NCI-H2081 treated with DMSO at 0.1 percent for 48 hours (cell line): ENCODE data around the gene OR6N2.

Experiments
- DNase-seq: peaks from one replicate; lab custom pipeline; 2025; lab: John Stamatoyannopoulos, UW

Gene OR6N2

DNA sequence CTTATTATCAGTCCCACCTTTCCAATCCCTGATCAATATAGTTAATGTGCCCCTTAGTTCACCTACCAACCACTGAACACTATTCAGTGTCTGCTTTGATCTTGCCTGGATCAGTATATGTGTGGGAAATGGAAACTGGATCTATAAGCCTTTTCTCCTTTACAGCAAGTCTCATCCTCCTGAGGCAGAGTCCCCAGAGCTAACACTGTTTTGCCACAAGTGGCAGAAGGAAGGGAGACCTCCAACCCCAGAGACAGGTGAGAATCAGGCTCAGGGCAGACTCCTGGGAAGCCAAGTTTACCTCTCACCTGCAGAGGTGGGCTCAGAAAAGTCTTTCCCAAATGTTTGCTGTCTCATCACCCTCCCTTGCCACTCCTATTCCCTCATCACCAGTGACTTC is at the start of gene OR6N2:
OR6N2 (minus strand) TSS at position 101 of the 400 bp plus-strand sequence. CDS start 3,569 bp downstream, outside the sequence.
- no peak for DNase-seq

GRCh38 chr1:158830074-158830677 is 49.2 kb upstream of the OR6N2 start:
- DNase-seq: no peak

DNA sequence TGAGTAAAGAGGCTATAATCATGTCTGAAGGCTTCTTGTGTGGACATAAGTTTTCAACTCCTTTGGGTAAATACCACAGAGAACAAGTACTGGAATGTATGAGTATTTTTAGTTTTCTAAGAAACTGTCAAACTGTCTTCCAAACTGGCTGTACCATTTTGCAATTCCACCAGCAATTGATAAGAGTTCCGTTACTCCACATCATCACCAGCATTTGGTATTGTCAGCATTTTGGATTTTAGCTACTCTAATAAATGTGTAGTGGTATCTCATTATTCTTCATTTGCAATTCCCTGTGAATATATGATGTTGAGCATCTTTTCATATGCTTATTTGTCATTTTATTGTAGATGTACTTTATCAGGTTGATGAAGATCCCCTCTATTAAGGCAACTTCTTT is 40.7 kb upstream of the OR6N2 start:
- no peak for DNase-seq

DNA sequence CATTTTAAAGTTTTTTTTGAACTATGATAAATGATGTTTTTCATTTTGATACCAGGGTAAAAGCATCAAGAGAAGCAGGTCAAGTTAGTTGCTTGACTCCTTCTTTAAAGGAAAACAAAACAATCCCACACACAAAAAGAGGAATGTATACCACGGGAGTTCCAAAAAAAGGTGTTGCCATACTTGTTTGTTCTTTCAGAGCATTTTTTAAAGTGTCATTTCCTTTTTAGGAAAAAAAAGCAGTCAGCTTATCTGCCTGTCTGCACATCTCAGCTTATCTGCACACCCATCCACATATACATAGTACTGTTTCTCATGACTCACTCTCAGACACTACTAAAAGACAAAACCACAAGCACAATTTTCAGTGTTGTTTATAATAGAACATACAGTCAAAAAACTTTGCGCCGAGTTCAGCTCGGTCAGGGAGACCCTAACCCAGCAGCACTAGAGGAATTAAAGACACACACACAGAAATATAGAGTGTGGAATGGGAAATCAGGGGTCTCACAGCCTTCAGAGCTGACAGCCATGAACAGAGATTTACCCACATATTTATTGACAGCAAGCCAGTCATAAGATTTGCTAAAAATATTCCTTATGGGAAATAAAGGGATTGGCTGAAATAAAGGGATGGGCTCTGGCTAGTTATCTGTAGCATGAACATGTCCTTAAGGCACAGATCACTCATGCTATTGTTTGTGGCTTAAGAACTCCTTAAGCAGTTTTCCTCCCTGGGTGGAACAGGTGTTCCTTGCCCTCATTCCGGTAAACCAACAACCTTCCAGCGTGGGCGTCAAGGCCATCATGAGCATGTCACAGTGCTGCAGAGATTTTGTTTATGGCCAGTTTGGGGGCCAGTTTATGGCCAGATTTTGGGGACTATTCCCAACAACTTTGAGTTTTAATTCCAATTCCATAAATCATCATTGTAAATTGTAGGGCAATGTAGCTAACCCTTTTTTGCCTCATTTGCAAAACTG is 38.7 kb upstream of the OR6N2 start:
- no peak for DNase-seq

GRCh38 chr1:158818975-158819431 is 38.0 kb upstream of the OR6N2 start:
- no peak for DNase-seq

GRCh38 chr1:158818560-158818959 is 37.6 kb upstream of the OR6N2 start:
- no peak for DNase-seq

DNA sequence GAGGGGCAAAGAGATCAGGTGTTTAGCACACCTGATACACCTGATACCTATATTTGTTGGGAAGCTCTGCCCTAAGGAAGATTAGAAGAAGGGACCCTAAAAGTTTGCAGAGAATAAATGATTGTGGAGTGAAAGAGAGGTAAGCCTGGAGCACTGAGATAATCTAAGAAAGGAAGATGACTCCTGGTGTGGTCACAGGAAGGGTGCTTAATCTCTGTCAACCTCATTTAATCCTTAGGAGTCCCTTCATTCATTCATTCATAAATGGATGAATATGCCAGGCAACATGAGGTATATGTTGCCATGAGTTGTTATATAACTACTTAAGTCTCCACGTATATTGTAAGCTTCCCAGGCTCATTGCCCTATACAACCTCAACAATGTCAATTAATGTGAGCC is 34.0 kb upstream of the OR6N2 start:
- DNase-seq: no peak

- no peak for DNase-seq
Measured at GRCh38 chr1:158813164-158813563, 32.2 kb upstream of the OR6N2 start.

DNA sequence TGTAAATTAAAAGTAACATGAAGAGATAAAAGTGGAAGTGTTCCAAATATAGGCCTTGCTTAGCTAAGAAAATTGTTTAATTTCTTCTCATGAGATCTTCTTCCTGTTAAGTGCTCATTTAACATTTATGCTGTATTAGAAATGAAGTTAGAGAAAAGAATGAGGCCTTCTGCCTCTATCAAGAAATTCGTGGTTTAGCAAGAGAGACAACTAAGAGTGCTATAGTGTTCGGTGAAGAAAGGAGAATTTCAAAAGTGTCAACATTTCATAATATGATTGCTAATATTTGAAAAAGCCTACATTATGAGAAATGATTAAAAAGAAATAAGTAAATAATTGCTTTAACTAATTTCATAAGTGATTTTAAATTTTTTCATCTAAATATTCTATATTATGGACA is 31.3 kb upstream of the OR6N2 start:
- no peak for DNase-seq

- no peak for DNase-seq
Measured at GRCh38 chr1:158810311-158810710, 29.3 kb upstream of the OR6N2 start.

DNA sequence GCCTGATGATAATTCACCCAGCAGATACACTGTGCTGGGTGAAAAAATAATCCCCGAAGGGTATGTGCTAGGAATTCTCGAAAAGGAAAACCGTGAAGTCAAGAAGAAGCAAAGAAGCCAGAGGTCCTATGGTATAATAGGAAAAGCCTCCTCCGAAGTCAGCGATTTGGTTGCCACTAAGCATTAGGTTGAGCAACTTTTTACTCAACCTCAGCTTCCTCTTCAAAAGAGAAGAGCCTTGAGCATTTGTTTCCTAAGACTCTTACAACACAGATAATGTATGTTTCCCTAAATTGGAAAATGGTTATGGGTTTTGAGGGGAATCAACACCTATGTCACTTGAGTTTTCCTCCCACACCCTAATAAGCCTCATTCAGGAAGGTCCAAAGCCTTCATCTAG is 28.9 kb upstream of the OR6N2 start:
- no peak for DNase-seq

GRCh38 chr1:158809256-158809655 is 28.3 kb upstream of the OR6N2 start:
- DNase-seq: no peak

DNA sequence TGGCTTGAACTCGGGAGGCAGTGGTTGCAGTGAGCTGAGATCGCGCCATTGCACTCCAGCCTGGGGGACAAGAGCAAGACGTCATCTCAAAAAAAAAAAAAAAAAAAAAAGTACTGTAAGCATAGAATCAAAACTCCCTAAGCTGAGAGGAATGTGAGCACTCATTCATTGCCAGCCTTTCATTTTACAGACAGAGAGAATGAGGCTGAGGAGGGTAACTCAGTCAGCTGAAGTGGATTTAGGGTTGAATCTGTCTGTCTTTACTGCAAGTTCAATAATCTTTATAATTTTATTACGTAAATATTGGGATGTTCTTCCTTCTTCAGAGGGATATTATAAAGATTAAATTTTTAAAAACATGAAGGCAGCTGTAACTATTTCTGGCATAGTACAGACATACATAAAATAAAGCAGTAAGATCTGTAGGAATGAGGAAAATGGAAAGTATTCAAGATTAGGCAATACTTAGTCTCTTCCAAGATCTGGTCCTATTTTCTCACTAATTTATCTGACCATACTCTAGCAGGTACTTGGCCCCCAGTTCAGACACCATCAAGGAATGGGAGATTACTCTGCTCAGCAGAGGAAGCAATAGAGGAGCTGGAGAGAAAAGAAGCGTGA is 26.0 kb upstream of the OR6N2 start:
- DNase-seq: no peak

- no peak for DNase-seq
Measured at GRCh38 chr1:158803678-158804077, 22.7 kb upstream of the OR6N2 start.

DNA sequence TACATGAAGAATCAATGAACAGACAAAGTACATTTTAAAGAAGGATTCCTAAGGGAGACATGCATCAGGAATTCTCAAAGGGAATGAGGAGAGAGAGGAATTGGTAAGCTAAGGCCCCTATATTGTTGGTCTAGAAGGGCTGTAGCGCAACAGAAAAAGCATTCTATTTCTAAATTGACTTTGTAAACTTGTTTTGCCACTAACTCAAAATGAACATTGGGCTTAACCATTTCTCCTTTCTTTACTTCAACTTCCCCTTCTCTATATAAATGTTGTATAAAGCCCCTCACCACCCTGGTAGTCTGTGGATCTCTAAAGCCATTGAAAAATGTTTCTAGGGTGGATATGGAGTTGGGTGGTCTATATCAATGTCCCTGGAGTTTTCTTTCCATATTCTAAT is 20.4 kb upstream of the OR6N2 start:
- DNase-seq: no peak

- no peak for DNase-seq
Measured at GRCh38 chr1:158800526-158800925, 19.5 kb upstream of the OR6N2 start.

- no peak for DNase-seq
Measured at GRCh38 chr1:158799689-158800088, 18.7 kb upstream of the OR6N2 start.

- no peak for DNase-seq
Measured at GRCh38 chr1:158798531-158798930, 17.5 kb upstream of the OR6N2 start.

GRCh38 chr1:158794247-158794646 is 13.2 kb upstream of the OR6N2 start:
- no peak for DNase-seq

DNA sequence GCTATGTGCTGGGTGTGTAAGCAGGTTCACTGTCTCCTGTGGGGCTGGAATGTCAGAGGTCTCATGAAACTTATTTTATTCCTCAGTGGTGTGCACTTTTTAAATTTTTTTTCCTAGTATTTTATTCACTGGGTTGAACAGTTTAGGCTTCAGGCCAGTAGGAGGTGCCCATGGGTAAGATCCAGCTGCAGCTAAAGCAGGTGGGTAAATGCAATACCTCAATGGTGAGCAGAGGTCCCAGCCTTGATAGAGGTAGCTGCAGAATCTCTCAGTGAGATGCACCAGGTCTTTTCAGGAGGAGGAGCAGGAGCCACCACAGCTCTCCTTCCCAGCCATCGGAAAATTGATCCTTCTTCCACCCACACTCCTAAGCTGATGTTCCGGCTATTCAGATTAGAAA is 12.6 kb upstream of the OR6N2 start:
- DNase-seq: no peak

DNA sequence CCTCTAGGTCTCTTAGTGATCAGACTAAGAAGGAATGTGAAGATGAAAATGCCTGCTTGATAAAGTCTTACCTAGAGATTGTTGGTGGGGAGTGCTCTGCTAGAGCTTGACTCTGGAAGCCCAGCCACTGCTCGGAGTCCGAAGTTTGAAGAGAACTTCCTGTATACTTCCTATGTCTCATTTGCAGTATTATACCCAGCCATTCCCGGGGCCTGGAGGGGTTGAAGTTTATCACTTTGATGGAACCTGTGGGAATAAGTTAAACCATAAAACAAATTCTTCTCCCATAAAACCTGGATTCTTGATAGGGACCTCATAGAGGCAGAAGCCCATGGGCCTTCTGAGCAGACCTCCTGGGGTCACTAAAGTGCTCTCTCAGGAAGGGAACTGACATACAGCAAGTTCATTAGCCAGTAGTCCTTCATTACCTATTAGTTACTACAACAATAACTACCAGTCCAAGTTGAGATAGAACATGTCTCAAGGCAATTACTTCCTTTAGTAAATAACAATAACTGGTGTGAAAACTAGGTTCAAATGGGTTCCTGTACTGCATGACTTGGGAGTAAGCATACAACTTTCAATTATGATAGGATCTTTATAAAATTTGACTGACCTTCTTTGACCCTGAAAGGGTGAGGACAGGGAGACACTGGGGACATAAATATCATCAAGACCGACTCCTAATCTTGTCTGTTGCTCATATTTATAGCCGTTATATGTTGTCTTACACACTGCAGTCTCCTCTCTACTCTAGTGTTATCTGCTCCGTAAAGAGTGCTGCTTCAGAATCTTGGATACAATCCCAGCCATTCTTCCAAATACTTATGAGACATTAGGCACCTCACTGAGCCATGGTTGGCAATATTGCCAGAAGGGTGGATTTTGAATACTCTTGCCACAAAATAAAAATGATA is 8.8 kb downstream of the OR6N2 start, which contains the start of gene OR6N1:
OR6N1 (minus strand) TSS at position 246 of the 917 bp plus-strand sequence. CDS start 5,513 bp downstream, outside the sequence.
- DNase-seq: no peak

DNA sequence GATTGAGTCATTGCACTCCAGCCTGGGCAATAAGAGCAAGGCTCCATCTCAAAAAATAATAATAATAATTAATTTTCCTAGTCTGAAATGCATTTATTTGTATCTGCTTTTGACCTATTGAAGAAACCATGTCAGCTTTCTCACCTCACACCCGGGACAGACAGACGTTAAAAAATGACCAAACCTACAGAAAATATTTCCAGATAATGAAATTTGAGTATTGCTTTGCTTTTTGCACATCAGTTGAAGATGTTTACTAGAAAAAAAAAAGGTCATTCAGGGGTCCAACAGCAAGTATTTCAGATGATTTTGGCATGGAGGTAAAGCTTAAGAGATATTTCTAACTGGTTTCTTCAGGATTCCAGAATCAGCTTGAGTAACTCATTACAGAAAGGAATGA is 26.6 kb downstream of the OR6N2 start, which contains the start of gene OR6K6:
OR6K6 (plus strand) TSS at position 301 of the 400 bp plus-strand sequence. CDS start 168 bp downstream, outside the sequence.
- no peak for DNase-seq
